WTC11 (cell line): ENCODE measurements around the gene LASP1NB.

Experiments used
- ELF4 ChIP-seq: sonication (generic); formaldehyde crosslinking; IDR thresholded peaks from 2 replicates; pipeline ENCODE4 v1.8.1; 2022; ENCODE audit warnings: low read depth, mild to moderate bottlenecking, moderate library complexity, missing genetic modification reagents
- FOXK1 ChIP-seq: sonication (generic); formaldehyde crosslinking; IDR thresholded peaks from 2 replicates; pipeline ENCODE4 v1.8.0; 2022; ENCODE audit warnings: mild to moderate bottlenecking, moderate library complexity, missing genetic modification reagents
- KAT7 ChIP-seq: sonication (generic); formaldehyde crosslinking; IDR thresholded peaks from 2 replicates; pipeline ENCODE4 v1.8.1; 2023; ENCODE audit warnings: missing genetic modification reagents, mild to moderate bottlenecking, borderline replicate concordance
- NR2C2 ChIP-seq: sonication (generic); formaldehyde crosslinking; IDR thresholded peaks from 2 replicates; pipeline ENCODE4 v1.8.0; 2022; ENCODE audit warnings: mild to moderate bottlenecking, missing genetic modification reagents
- NR3C1 ChIP-seq: sonication (generic); formaldehyde crosslinking; conservative IDR thresholded peaks from 2 replicates; pipeline ENCODE4 v1.8.1; 2023; ENCODE audit warnings: low read depth, mild to moderate bottlenecking, missing genetic modification reagents
- SP1 ChIP-seq: sonication (generic); formaldehyde crosslinking; conservative IDR thresholded peaks from 2 replicates; pipeline ENCODE4 v1.8.1; 2022; ENCODE audit warnings: missing genetic modification reagents
- ZNF138 ChIP-seq: sonication (generic); formaldehyde crosslinking; conservative IDR thresholded peaks from 2 replicates; pipeline ENCODE4 v1.8.1; 2022; ENCODE audit warnings: mild to moderate bottlenecking, moderate library complexity, missing genetic modification reagents
- TF ChIP-seq, protein P1 (sequence below): fragments of 200-600 bp; IDR thresholded peaks from 2 replicates; pipeline ENCODE4 v1.8.0; 2022; ENCODE audit warnings: antibody characterized with exemption
- TF ChIP-seq, protein P2 (sequence below): fragments of 250-450 bp; sonication (Bioruptor Pico); IDR thresholded peaks from 2 replicates; pipeline ENCODE4 v1.9.0; 2021; ENCODE audit warnings: moderate library complexity, mild to moderate bottlenecking, inconsistent platforms, borderline replicate concordance
- TF ChIP-seq, protein P3 (sequence below): sonication (generic); formaldehyde crosslinking; conservative IDR thresholded peaks from 2 replicates; pipeline ENCODE4 v1.8.1; 2022; ENCODE audit warnings: mild to moderate bottlenecking, missing genetic modification reagents
- TF ChIP-seq, protein P4 (sequence below): sonication (generic); formaldehyde crosslinking; IDR thresholded peaks from 2 replicates; pipeline ENCODE4 v1.8.0; 2022; ENCODE audit warnings: mild to moderate bottlenecking, missing genetic modification reagents

DNA sequence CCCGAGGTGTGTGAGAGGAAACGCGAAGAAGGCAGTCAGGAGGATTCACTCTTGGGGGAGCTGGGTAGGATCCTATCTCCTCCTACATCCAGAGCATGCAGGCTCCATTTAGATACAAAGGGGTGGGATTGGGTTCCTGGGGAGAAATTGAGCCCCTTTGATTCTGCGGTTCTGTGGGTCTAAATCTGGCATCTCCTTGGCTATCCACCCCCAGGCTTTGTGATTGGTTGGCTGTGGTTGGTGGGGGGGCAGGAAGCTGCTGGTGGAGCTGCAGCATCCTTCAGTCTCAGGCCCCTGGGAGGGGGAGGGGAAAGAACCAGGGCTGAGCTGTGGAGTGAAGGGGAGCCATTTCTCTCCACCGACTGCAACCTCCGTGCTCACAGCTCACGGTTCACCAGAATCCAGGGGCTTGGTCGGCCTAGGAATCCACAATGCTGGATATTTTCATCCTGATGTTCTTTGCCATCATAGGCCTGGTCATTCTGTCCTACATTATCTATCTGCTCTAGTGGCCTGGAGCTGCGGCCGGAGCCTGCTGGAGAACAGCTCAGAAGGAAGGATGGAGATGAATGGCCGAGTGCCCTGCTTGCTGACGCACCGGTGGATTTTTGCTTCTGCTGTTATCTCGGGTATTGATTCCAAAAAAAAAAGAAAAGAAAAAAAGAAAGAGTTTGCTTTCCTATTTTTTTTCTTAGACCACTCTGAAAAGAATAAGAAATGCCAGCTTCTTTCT is at the start of gene LASP1NB:
- TF ChIP-seq FOXK1 (CRISPR knock-in tag) (no peak), ZNF138 (CRISPR knock-in tag) (no peak), NR2C2 (CRISPR knock-in tag) (no peak), KAT7 (CRISPR knock-in tag) (no peak), NR3C1 (CRISPR knock-in tag) (no peak), SP1 (CRISPR knock-in tag) (0 out of 2 replicates have a peak, but pooled peaks have one; percentile 5), ELF4 (CRISPR knock-in tag) (no peak)
- TF ChIP-seq, protein P1, sequence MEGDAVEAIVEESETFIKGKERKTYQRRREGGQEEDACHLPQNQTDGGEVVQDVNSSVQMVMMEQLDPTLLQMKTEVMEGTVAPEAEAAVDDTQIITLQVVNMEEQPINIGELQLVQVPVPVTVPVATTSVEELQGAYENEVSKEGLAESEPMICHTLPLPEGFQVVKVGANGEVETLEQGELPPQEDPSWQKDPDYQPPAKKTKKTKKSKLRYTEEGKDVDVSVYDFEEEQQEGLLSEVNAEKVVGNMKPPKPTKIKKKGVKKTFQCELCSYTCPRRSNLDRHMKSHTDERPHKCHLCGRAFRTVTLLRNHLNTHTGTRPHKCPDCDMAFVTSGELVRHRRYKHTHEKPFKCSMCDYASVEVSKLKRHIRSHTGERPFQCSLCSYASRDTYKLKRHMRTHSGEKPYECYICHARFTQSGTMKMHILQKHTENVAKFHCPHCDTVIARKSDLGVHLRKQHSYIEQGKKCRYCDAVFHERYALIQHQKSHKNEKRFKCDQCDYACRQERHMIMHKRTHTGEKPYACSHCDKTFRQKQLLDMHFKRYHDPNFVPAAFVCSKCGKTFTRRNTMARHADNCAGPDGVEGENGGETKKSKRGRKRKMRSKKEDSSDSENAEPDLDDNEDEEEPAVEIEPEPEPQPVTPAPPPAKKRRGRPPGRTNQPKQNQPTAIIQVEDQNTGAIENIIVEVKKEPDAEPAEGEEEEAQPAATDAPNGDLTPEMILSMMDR, result no peak
- TF ChIP-seq, protein P2, sequence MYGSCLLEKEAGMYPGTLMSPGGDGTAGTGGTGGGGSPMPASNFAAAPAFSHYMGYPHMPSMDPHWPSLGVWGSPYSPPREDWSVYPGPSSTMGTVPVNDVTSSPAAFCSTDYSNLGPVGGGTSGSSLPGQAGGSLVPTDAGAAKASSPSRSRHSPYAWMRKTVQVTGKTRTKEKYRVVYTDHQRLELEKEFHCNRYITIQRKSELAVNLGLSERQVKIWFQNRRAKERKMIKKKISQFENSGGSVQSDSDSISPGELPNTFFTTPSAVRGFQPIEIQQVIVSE, result no peak
- TF ChIP-seq, protein P3, sequence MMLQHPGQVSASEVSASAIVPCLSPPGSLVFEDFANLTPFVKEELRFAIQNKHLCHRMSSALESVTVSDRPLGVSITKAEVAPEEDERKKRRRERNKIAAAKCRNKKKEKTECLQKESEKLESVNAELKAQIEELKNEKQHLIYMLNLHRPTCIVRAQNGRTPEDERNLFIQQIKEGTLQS (CRISPR knock-in tag), result no peak
- TF ChIP-seq, protein P4, sequence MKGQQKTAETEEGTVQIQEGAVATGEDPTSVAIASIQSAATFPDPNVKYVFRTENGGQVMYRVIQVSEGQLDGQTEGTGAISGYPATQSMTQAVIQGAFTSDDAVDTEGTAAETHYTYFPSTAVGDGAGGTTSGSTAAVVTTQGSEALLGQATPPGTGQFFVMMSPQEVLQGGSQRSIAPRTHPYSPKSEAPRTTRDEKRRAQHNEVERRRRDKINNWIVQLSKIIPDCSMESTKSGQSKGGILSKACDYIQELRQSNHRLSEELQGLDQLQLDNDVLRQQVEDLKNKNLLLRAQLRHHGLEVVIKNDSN (CRISPR knock-in tag), result no peak
